Fibroblast of skin of right quadriceps (primary cell): ENCODE results near the gene TMEM192.
"Not testable (repeated sequence)": the region's sequence is repeated elsewhere in the genome, so short reads cannot be mapped to it uniquely, and the experiment has no call there.

Experiments used
- DNase-seq: peaks from one replicate; pipeline ENCODE4 v3.0.0-alpha.2; 2013

TMEM192 gene

GRCh38 chr4:165112368-165113121 is at the start of gene TMEM192:
TMEM192 (minus strand) TSS chr4:165112860; CDS start chr4:165112773, 87 bp downstream.
- DNase-seq: peak; percentile 86

GRCh38 chr4:165158762-165159161 is 46.1 kb upstream of the TMEM192 start:
- no peak for DNase-seq

DNA sequence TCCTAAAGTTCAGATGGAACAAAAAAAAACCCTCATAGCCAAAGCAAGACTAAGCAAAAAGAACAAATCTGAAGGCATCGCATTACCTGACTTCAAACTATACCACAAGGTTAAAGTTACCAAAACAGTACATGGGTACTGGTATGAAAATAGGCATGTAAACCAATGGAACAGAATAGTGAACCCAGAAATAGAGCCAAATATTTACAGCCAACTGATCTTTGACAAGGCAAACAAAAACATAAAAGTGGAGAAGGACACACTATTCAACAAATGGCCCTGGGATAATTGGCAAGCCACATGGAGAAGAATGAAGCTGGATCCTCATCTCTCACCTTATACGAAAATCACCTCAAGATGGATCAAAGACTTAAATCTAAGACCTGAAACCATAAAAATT is 44.2 kb upstream of the TMEM192 start:
- DNase-seq: no peak

GRCh38 chr4:165154482-165154881 is 41.8 kb upstream of the TMEM192 start:
- no peak for DNase-seq

- peak; percentile 48 for DNase-seq
Observed at GRCh38 chr4:165152527-165152926, 39.9 kb upstream of the TMEM192 start.

GRCh38 chr4:165151734-165152133 is 39.1 kb upstream of the TMEM192 start:
- peak; percentile 40 for DNase-seq

- no peak for DNase-seq
Observed at GRCh38 chr4:165150545-165150944, 37.9 kb upstream of the TMEM192 start.

GRCh38 chr4:165138843-165139242 is 26.2 kb upstream of the TMEM192 start:
- no peak for DNase-seq

DNA sequence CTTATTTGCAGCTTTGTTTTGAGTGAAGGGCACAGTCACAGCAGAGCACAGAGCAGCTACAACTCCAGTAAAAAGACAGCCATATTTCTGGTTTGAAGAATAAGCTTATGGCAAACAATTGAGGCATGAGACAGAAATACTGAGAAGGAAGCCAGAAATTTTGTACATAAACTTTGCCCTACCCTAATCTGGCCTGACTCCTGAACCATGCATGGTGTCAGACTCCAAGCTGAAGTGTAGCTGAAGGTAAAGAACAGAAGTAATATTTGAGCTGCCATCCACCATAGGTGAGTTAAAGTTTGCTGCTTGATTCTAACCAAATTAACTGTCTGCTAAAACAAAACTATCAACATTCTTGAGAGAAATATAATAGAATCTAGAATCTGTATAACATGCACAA is 24.5 kb upstream of the TMEM192 start:
- no peak for DNase-seq

GRCh38 chr4:165136529-165136928 is 23.9 kb upstream of the TMEM192 start:
- DNase-seq: no peak

- DNase-seq: no peak
Observed at GRCh38 chr4:165133150-165133549, 20.5 kb upstream of the TMEM192 start.

DNA sequence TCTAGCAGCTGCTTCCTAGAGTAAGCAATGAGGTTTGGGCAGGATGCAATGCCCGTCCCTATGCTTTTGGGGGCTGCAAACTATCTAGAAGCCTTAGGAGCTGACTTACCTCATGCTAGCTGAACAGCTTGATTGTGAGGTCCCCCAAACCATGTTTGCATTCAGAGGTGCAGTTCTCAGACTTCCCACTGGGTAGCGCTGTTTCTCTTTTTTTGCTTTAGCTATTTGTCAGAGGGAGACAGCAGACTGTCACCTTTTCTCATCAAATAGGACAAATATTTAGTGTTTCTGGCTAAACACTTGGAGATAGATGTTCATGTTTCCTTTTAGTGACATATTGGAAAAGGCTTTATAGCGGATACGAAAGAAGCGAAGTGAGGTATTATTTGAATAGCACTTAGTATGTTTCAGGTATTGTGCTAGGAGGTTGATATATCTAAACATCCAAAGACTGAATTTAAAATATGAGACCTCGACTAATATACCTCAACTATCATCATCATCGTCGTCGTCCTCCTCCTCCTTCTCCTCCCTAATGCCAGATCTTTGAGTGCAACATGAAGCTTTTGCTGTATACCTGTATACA is 18.7 kb upstream of the TMEM192 start:
- peak; percentile 56 for DNase-seq

DNA sequence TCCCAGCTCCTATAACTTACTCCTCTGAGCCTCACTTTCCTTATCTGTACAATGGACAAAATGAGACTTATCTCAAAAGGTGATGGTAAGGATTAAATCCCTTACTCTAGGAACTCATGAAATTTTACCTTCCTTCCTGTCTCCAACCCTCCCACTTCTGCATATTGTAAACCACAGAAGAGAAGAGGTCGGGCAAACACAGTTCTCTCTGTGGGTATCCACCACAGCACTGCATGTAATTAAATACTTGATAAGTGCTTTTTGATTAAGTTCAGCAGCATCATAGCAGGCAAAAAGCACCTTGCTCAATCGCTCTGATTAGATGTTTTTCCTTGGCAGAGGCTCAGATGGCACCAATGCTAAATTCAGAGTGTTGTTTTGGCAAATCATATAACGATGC is 17.3 kb upstream of the TMEM192 start:
- no peak for DNase-seq

DNA sequence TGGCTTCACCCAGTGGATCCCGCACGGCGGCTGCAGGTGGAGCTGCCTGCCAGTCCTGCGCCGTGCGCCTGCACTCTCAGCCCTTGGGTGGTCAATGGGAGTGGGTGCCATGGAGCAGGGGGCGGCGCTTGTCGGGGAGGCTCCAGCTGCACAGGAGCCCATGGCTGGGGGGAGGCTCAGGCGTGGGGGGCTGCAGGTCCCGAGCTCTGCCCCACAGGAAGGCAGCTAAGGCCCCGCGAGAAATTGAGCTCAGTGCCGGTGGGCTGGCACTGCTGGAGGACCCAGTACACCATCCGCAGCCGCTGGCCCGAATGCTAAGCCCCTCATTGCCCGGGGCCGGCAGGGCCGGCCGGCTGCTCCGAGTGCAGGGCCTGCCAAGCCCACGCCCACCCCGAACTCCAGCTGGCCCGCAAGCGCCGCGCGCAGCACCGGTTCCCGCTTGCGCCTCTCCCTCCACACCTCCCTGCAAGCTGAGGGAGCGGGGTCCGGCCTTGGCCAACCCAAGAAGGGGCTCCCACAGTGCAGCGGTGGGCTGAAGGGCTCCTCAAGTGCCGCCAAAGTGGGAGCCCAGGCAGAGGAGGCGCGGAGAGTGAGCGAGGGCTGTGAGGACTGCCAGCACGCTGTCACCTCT is 13.3 kb upstream of the TMEM192 start:
- not testable (repeated sequence) for DNase-seq

DNA sequence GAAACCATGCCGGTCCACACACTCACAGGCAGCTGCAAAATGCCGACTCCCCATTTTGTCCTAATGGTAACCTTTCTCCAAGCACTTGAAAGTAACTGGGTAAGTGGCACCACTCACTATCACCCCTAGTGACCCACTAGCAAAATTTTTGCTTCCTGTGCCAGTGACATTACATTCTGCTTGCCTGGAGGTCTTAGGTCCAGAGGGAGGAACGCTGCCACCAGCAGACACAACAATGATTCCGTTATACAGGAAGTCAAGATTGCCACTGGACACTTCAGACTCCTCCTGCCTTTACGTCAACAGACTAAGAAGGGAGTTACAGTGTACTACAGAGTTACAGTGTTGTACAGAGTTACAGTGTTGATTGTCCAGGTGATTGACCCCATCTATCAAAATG is 11.8 kb upstream of the TMEM192 start:
- DNase-seq: no peak

DNA sequence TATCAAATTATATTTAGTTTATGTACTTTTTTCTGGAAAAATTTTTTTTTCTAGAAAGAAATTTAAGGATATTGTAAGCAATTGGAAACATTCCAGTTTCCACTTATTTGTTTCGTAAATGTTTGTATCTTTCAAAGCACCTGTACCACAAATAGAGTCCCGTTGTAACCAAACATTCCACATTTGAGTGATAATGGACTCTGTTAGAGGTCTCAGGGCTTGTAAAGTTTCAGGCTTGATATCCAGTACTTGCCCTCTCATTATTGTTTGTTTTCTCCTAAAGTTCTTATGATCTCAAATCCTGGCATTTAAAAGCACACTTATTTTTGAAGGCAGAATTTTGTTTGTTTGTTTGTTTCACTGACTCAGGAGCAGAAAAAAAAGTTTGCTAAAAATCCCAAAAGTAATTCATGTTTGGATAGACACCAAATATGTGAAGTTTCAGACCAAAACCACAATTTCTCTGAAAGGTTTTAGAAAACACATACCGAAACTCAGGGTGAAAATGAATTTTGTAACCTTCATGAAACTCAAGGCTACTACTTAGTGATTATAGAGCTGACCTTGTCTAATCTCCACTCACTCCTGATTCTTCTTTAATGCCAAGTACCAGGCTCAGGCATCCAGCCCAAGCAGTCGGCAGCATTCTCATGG is 5.7 kb upstream of the TMEM192 start:
- no peak for DNase-seq

DNA sequence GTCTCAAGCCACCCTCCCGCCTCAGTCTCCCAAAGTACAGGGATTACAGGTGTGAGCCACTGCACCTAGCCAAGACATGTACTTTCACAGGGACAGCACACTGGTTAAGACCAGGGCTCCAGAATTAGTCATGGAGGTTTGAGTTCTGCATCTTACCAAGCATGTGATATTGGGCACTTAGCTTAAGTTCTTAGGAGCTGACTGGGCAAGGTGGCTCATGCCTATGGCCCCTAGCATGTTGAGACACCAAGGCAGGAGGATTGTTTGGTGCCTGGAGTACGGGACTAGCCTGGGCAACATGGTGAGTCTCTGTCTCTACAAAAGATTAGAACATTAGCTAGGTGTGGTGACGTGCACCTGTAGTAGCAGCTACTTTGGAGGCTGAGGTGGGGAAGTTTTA is 2.6 kb upstream of the TMEM192 start:
- no peak for DNase-seq

DNA sequence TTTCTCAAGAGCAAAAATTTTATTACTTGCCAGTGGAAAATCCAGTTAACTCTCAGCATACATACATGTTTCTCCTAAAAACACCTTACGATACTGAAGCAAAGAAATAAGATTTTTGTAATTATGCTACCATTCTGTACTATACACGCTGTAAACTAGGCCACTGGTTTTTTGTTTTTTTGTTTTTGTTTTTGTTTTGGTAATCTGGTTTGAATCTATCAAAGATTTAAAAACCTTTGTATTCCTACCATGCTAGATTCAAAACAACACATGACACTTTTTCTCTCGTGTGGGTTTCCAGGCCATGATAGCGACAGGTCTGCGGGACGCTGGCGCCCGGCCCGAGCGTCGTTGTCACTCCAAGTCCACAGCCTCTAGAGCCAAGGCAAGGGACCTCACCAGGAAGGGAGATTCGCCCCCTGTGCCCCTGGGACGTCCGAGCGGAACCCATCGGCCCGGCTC is 723 bp downstream of the TMEM192 start:
- DNase-seq: no peak

DNA sequence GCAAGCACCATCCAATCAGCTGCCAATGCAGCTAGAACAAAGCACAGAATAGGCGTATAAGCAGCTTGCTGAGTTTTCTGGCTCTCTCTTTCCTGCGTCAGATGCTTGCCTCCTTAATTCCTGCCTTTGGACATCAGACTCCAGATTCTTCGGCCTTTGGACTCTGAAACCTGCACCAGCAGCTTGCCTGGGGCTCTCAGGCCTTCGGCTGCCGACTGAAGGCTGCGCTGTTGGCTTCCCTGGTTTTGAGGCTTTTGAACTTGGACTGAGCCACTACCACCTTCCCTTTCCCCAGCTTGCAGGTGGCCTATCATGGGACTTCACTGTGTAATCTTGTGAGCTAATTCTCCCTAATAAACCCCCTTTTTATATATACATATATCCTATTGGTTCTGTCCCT is 6.1 kb downstream of the TMEM192 start:
- DNase-seq: no peak

GRCh38 chr4:165101641-165102040 is 11.0 kb downstream of the TMEM192 start:
- DNase-seq: no peak

DNA sequence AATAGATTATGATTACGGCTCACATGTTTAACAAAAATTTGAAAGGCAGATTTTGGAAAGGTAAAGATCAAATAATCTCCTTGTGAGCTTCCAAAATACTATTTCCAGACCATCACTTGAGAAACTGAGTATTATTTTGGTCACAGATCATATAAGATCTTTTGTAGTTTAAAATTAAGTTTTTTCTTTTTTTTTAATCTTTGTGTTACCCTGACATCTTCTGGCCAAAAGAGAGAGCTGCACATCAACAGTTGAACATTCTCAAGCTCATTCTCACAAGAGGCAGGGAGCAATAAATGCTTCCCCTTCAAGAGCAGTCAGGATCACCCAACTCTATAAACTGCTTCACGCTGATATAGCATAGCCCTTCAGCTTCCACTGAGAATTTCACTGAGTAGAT is 15.9 kb downstream of the TMEM192 start:
- peak; percentile 24 for DNase-seq

- no peak for DNase-seq
Observed at GRCh38 chr4:165095291-165095690, 17.4 kb downstream of the TMEM192 start.

- no peak for DNase-seq
Observed at GRCh38 chr4:165094873-165095272, 17.8 kb downstream of the TMEM192 start.

GRCh38 chr4:165092187-165092586 is 20.5 kb downstream of the TMEM192 start:
- DNase-seq: not testable (repeated sequence)
